GM10266 (cell line): ENCODE data around the gene AKT3.

Experiments used
- DNase-seq: peaks from one replicate; pipeline ENCODE4 v3.0.0; 2012; ENCODE audit errors: extremely low spot score
- CTCF ChIP-seq: IDR thresholded peaks from 2 replicates; pipeline ENCODE4 v1.5.1; 2012; ENCODE audit warnings: mild to moderate bottlenecking, low read depth; ENCODE audit not compliant: control insufficient read depth, insufficient read depth; ENCODE audit errors: missing control alignments

The AKT3 gene

GRCh38 chr1:243499248-243499647 is 350.8 kb downstream of the AKT3 start:
- DNase-seq = no peak
- no peak for TF ChIP-seq CTCF

GRCh38 chr1:243497939-243498681 is 351.9 kb downstream of the AKT3 start:
- no peak for DNase-seq
- TF ChIP-seq CTCF = no peak

- no peak for DNase-seq
- TF ChIP-seq CTCF = no peak
Observed at GRCh38 chr1:243496806-243497205, 353.2 kb downstream of the AKT3 start.

GRCh38 chr1:243496187-243496646 is 353.8 kb downstream of the AKT3 start:
- no peak for DNase-seq
- TF ChIP-seq CTCF = no peak

GRCh38 chr1:243495442-243496186 is 354.4 kb downstream of the AKT3 start:
- DNase-seq = no peak
- TF ChIP-seq CTCF = no peak

GRCh38 chr1:243494741-243495431 is 355.2 kb downstream of the AKT3 start:
- TF ChIP-seq CTCF = no peak
- no peak for DNase-seq
